Measurements from ENCODE around the gene ACAD8.

The ACAD8 gene

GRCh38 chr11:134264966-134265764 is 11.8 kb downstream of the ACAD8 start:
- no peak overlapping the region for H3K27ac ChIP-seq (ENCODE audit: insufficient read depth in 1 of 2, low read depth in 1 of 2, low read length in 2 of 2, poor library complexity in 1 of 2, severe bottlenecking in 2 of 2)
- peaks cover 0 to 6% (median 0%) of the 10 kb centered on the region in 5 experiments for H3K27me3 ChIP-seq (replicated peaks in 2 of 5; ENCODE audit: control insufficient read depth in 4 of 5, insufficient read depth in 5 of 5, low read length in 4 of 5)
- DNase-seq = no peak
- peaks cover 2 to 28% (median 13%) of the 10 kb centered on the region in 4 experiments for H3K4me1 ChIP-seq (ENCODE audit: control extremely low read depth in 1 of 4, control insufficient read depth in 4 of 4, insufficient read depth in 4 of 4, low read length in 3 of 4)
- WGBS (ENCODE audit: insufficient coverage) = 100% methylated on average over 4 of the region's 7 CpGs
- ChIA-PET CTCF (interaction anchor here (1.5 to 5.8 kb wide), 3 partner anchors 9 to 14 kb away, joined by 3 to 40 read pairs (median 11); partner anchors contain the start of gene GLB1L3), POLR2A (interaction anchor here (0.9 kb wide), 1 partner anchor 10 kb away, joined by 5 read pairs; no protein-coding TSS in a partner anchor)
- no peaks in the 10 kb centered on the region for H3K9me3 ChIP-seq (ENCODE audit: control extremely low read depth in 1 of 5, control insufficient read depth in 4 of 5, insufficient read depth in 2 of 5, low read depth in 1 of 5, low read length in 4 of 5)
- H3K4me3 ChIP-seq (ENCODE audit: control insufficient read depth in 1 of 7, extremely low read depth in 1 of 7, insufficient read depth in 4 of 7, low read depth in 2 of 7, low read length in 6 of 7) = no peak overlapping the region
- peaks cover 2 to 36% (median 22%) of the 10 kb centered on the region in 4 experiments for H3K36me3 ChIP-seq (ENCODE audit: control insufficient read depth in 4 of 4, insufficient read depth in 4 of 4, low read length in 3 of 4)

DNA sequence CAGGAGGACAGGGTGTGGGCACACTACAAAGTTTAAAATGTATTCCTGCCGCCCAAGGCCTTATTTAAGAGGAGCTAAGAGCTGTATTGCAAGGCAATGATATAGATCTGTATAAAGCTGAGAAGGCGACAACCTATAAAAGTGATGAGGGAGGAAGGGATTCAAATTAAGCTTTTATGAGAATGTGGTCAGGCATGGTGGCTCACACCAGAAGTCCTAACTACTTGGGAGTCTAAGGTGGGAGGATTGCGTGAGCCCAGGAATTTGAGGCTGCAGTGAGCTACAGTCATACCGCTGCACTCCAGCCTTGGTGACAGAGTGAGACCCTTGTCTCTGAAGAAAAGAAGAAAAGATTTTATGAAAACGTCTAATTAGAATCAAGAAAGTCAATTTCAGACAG is 13.1 kb downstream of the ACAD8 start:
- POLR2A ChIA-PET = no interaction called here
- H3K27ac ChIP-seq (ENCODE audit: insufficient read depth in 1 of 2, low read depth in 1 of 2, low read length in 2 of 2, poor library complexity in 1 of 2, severe bottlenecking in 2 of 2) = no peak overlapping the region
- peaks cover 0 to 14% (median 3%) of the 10 kb centered on the region in 5 experiments for H3K27me3 ChIP-seq (replicated peaks in 2 of 5; ENCODE audit: control insufficient read depth in 4 of 5, insufficient read depth in 5 of 5, low read length in 4 of 5)
- no peak overlapping the region for H3K4me3 ChIP-seq (ENCODE audit: control insufficient read depth in 1 of 7, extremely low read depth in 1 of 7, insufficient read depth in 4 of 7, low read depth in 2 of 7, low read length in 6 of 7)
- DNase-seq = peak in 1 of 3 donors; percentile 21
- CTCF ChIA-PET = interaction anchor here (0.8 to 3.6 kb wide), 2 partner anchors 11 kb away, joined by 3 to 11 read pairs; no protein-coding TSS in a partner anchor
- H3K4me1 ChIP-seq (ENCODE audit: control extremely low read depth in 1 of 4, control insufficient read depth in 4 of 4, insufficient read depth in 4 of 4, low read length in 3 of 4) = peaks cover 0 to 17% (median 4%) of the 10 kb centered on the region in 4 experiments
- no peaks in the 10 kb centered on the region for H3K9me3 ChIP-seq (ENCODE audit: control extremely low read depth in 1 of 5, control insufficient read depth in 4 of 5, insufficient read depth in 2 of 5, low read depth in 1 of 5, low read length in 4 of 5)
- 73% methylated on average over 5 of the region's 5 CpGs for WGBS (ENCODE audit: insufficient coverage)
- H3K36me3 ChIP-seq (ENCODE audit: control insufficient read depth in 4 of 4, insufficient read depth in 4 of 4, low read length in 3 of 4) = peaks cover 2 to 28% (median 20%) of the 10 kb centered on the region in 4 experiments

DNA sequence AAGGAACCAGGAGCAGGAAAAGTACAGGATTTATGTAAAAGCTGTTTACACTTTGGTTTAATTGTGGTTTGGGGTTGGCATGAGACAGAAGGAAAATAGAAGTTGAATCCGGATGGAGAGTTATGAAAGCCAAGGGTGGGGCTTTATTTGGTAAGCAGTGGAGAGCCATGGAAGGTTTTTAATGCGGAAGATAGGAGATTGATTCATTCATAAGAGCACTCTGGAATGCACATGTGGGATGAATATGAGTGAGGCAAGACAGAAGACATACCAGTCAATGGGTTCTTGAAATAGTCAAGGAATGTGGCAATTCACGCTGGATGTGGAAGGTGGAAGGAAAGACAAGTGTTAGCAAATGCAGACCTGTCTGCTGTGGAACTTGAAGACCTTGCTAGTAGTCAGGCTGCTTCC is 13.5 kb downstream of the ACAD8 start:
- peaks cover 0 to 13% (median 3%) of the 10 kb centered on the region in 4 experiments for H3K4me1 ChIP-seq (ENCODE audit: control extremely low read depth in 1 of 4, control insufficient read depth in 4 of 4, insufficient read depth in 4 of 4, low read length in 3 of 4)
- peaks cover 0 to 18% (median 7%) of the 10 kb centered on the region in 5 experiments for H3K27me3 ChIP-seq (replicated peaks in 2 of 5; ENCODE audit: control insufficient read depth in 4 of 5, insufficient read depth in 5 of 5, low read length in 4 of 5)
- H3K27ac ChIP-seq (ENCODE audit: insufficient read depth in 1 of 2, low read depth in 1 of 2, low read length in 2 of 2, poor library complexity in 1 of 2, severe bottlenecking in 2 of 2) = no peak overlapping the region
- peak in 1 of 3 donors; percentile 52 for DNase-seq
- no peaks in the 10 kb centered on the region for H3K9me3 ChIP-seq (ENCODE audit: control extremely low read depth in 1 of 5, control insufficient read depth in 4 of 5, insufficient read depth in 2 of 5, low read depth in 1 of 5, low read length in 4 of 5)
- peaks cover 2 to 24% (median 16%) of the 10 kb centered on the region in 4 experiments for H3K36me3 ChIP-seq (ENCODE audit: control insufficient read depth in 4 of 4, insufficient read depth in 4 of 4, low read length in 3 of 4)
- CTCF ChIA-PET = interaction anchor here (0.8 to 3.6 kb wide), 3 partner anchors 11 to 14 kb away, joined by 3 to 11 read pairs (median 3); partner anchors contain the start of genes ACAD8 and THYN1
- 14% methylated on average over 3 of the region's 3 CpGs for WGBS (ENCODE audit: insufficient coverage)
- H3K4me3 ChIP-seq (ENCODE audit: control insufficient read depth in 1 of 7, extremely low read depth in 1 of 7, insufficient read depth in 4 of 7, low read depth in 2 of 7, low read length in 6 of 7) = no peak overlapping the region
- POLR2A ChIA-PET = no interaction called here

GRCh38 chr11:134267461-134267860 is 14.1 kb downstream of the ACAD8 start:
- peaks cover 0 to 24% (median 13%) of the 10 kb centered on the region in 5 experiments for H3K27me3 ChIP-seq (replicated peaks in 2 of 5; ENCODE audit: control insufficient read depth in 4 of 5, insufficient read depth in 5 of 5, low read length in 4 of 5)
- no peak overlapping the region for H3K4me3 ChIP-seq (ENCODE audit: control insufficient read depth in 1 of 7, extremely low read depth in 1 of 7, insufficient read depth in 4 of 7, low read depth in 2 of 7, low read length in 6 of 7)
- H3K27ac ChIP-seq (ENCODE audit: insufficient read depth in 1 of 2, low read depth in 1 of 2, low read length in 2 of 2, poor library complexity in 1 of 2, severe bottlenecking in 2 of 2) = no peak overlapping the region
- no peaks in the 10 kb centered on the region for H3K9me3 ChIP-seq (ENCODE audit: control extremely low read depth in 1 of 5, control insufficient read depth in 4 of 5, insufficient read depth in 2 of 5, low read depth in 1 of 5, low read length in 4 of 5)
- ChIA-PET CTCF (interaction anchor here (1.1 kb wide), 1 partner anchor 14 kb away, joined by 3 read pairs; the partner anchor contains the start of genes ACAD8 and THYN1), POLR2A (no interaction called here)
- peaks cover 0 to 9% (median 2%) of the 10 kb centered on the region in 4 experiments for H3K4me1 ChIP-seq (ENCODE audit: control extremely low read depth in 1 of 4, control insufficient read depth in 4 of 4, insufficient read depth in 4 of 4, low read length in 3 of 4)
- peaks cover 2 to 18% (median 13%) of the 10 kb centered on the region in 4 experiments for H3K36me3 ChIP-seq (ENCODE audit: control insufficient read depth in 4 of 4, insufficient read depth in 4 of 4, low read length in 3 of 4)
- no peak for DNase-seq
- 96% methylated on average over 4 of the region's 5 CpGs for WGBS (ENCODE audit: insufficient coverage)

DNA sequence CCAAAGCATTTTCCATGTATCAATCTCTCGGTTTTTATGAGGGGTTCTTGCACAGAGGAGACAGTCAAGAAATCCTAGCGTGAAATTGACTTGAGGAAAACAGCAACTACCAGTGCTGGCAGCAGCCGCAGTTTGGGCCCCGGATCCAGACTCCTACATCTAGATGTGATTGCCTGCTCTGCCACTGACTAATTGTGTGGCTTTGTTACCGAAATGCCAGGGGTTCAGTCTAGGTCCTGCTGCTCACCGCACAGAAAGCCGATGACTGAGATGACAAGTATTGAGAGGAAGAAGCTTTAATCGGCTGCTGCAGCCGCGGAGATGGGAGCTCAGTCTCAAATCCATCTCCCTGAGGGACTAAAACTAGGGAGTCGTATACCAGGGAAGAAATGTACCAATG is 14.6 kb downstream of the ACAD8 start:
- over 99% methylated on average over 9 of the region's 11 CpGs for WGBS (ENCODE audit: insufficient coverage)
- CTCF ChIA-PET = no interaction called here

DNA sequence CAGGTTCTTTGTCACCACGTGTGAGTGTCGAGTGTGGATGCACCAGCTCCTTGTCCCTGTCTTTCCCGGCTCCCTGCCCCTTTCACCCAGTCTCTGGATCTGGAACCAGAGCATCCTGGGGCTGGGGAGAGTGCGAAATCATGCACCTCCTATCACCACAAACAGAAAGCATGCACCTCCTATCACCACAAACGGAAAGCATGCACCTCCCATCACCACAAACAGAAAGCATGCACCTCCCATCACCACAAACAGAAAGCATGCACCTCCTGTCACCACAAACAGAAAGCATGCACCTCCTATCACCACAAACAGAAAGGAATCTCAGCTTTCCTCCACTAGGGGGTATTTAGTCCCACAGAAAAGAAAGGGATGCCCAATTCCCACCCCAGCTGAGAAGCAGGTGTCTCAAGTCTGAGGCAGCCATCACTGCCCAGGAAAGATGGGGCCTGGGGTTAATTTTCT is 16.9 kb downstream of the ACAD8 start:
- CTCF ChIA-PET = interaction anchor here (1.4 to 1.5 kb wide), 2 partner anchors 8 to 9 kb away, joined by 4 read pairs; no protein-coding TSS in a partner anchor
- no peak overlapping the region for H3K4me3 ChIP-seq (ENCODE audit: control insufficient read depth in 1 of 7, extremely low read depth in 1 of 7, insufficient read depth in 4 of 7, low read depth in 2 of 7, low read length in 6 of 7)
- POLR2A ChIA-PET = no interaction called here
- DNase-seq = peak; percentile 68 to 89 (median 88)
- no peak overlapping the region for H3K27ac ChIP-seq (ENCODE audit: insufficient read depth in 1 of 2, low read depth in 1 of 2, low read length in 2 of 2, poor library complexity in 1 of 2, severe bottlenecking in 2 of 2)
- peaks cover 0 to 10% (median 3%) of the 10 kb centered on the region in 4 experiments for H3K4me1 ChIP-seq (ENCODE audit: control extremely low read depth in 1 of 4, control insufficient read depth in 4 of 4, insufficient read depth in 4 of 4, low read length in 3 of 4)
- H3K36me3 ChIP-seq (ENCODE audit: control insufficient read depth in 4 of 4, insufficient read depth in 4 of 4, low read length in 3 of 4) = peaks cover 0 to under 1% (median 0%) of the 10 kb centered on the region in 4 experiments
- H3K27me3 ChIP-seq (replicated peaks in 2 of 5; ENCODE audit: control insufficient read depth in 4 of 5, insufficient read depth in 5 of 5, low read length in 4 of 5) = peaks cover 4 to 52% (median 30%) of the 10 kb centered on the region in 5 experiments
- WGBS (ENCODE audit: insufficient coverage) = 48% methylated on average over 3 of the region's 5 CpGs
- peaks cover 0 to 1% (median 0%) of the 10 kb centered on the region in 5 experiments for H3K9me3 ChIP-seq (ENCODE audit: control extremely low read depth in 1 of 5, control insufficient read depth in 4 of 5, insufficient read depth in 2 of 5, low read depth in 1 of 5, low read length in 4 of 5)

More for the DNA sequence above, 14.6 kb downstream of the ACAD8 start:
- DNase-seq = no peak
- Histone ChIP-seq H3K27ac (ENCODE audit: insufficient read depth in 1 of 2, low read depth in 1 of 2, low read length in 2 of 2, poor library complexity in 1 of 2, severe bottlenecking in 2 of 2) (no peak overlapping the region), H3K4me3 (ENCODE audit: control insufficient read depth in 1 of 7, extremely low read depth in 1 of 7, insufficient read depth in 4 of 7, low read depth in 2 of 7, low read length in 6 of 7) (no peak overlapping the region), H3K27me3 (replicated peaks in 2 of 5; ENCODE audit: control insufficient read depth in 4 of 5, insufficient read depth in 5 of 5, low read length in 4 of 5) (peaks cover 0 to 29% (median 18%) of the 10 kb centered on the region in 5 experiments), H3K9me3 (ENCODE audit: control extremely low read depth in 1 of 5, control insufficient read depth in 4 of 5, insufficient read depth in 2 of 5, low read depth in 1 of 5, low read length in 4 of 5) (peaks cover 0 to 1% (median 0%) of the 10 kb centered on the region in 5 experiments), H3K36me3 (ENCODE audit: control insufficient read depth in 4 of 4, insufficient read depth in 4 of 4, low read length in 3 of 4) (peaks cover 2 to 13% (median 8%) of the 10 kb centered on the region in 4 experiments), H3K4me1 (ENCODE audit: control extremely low read depth in 1 of 4, control insufficient read depth in 4 of 4, insufficient read depth in 4 of 4, low read length in 3 of 4) (peaks cover 0 to 9% (median 2%) of the 10 kb centered on the region in 4 experiments)
- POLR2A ChIA-PET = no interaction called here

Measured in common myeloid progenitor, CD34-positive (primary cell).